Measurements from ENCODE around the gene NELL2.

Gene NELL2

GRCh38 chr12:44532940-44533339 is 343.2 kb downstream of the NELL2 start:
- no peak for DNase-seq (ENCODE audit: low spot score)

DNA sequence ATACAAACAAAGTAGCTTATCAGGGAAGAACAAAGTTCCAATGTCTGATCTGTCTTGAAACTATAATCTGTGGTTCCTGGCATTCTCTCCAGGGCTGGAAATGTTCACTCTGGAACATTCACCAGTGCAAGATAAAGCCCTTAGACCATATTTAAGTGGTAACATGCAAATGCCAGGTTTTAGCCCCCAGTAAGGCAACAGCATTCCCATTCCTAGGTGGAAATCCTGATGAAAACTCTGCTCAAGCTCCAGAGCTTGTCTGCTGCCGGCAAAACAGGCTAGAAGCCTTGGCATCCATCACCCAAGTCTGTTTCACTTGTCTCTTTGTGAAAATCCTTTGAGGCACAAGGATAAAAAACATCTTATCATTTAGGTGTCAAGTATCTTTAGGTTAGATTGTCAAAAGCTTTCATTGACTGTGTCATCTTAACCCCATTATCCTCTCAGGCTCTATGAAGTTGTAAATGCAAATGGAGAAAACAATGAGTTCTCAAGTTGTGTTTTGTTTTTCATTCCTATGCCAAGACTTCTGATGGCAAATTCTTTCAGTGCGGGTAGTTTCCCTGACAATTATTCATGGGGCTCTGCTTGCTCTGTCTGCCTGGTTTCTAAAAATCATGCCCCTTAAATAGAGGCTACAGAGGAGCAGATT is 344.7 kb downstream of the NELL2 start:
- DNase-seq (ENCODE audit: low spot score): no peak

GRCh38 chr12:44526655-44527182 is 349.4 kb downstream of the NELL2 start:
- no peak for DNase-seq (ENCODE audit: low spot score)

DNA sequence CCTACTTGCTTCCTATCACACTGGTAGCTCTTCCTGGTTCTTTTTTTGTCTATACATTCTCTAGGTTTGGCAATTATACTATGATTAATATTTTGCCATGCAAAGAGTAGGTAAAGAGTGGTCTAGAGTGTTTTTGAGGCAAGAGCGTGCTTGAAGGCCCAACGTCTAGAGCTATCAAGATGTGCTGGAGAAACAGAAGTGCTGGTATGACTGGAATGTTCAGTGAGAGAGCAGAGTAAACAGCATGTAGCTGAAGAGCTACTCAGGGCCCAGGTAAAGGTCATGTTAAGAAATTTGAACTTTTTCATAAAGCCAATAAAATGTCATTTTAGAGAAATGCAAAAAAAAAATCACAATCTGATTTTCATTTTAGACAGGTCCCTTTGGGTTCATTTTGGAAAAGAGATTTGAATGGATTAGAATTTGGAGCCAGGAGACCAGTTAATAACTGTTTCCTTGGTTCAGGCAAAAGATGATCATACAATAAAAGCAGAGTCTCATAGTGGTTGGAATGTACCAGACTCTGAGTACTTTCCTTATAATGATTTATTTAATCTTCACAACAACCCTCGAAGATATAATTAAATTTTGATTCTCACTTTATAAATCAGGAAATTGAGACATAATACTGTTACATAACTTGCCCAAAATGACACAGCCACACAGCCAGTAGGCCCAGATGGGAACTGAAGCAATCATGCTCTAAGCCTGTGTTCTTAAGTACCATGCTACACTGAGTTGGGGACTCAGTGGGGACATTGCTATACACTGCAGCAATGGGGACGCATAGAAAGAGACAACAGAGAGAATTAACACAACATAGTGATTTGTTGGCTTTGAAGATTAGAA is 350.1 kb downstream of the NELL2 start:
- no peak for DNase-seq (ENCODE audit: low spot score)

DNA sequence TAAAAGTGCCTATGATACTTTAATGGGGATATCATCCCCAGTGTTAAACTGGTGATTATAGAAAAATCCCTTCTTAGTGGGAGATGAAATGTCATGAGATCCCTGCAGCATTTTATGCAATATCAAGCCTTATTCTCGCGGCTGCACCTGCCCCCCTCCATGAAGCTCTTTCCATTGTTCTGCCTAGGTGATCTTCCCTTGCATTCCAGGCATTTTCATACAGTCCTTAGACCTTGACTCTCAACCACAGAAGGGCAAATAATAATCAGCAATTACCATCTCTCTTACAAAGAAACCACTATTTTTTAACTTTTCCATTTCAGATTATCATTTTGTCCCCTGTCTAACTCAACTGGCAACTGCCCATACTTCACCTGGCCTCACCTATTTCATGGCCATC is 352.3 kb downstream of the NELL2 start:
- no peak for DNase-seq (ENCODE audit: low spot score)

DNA sequence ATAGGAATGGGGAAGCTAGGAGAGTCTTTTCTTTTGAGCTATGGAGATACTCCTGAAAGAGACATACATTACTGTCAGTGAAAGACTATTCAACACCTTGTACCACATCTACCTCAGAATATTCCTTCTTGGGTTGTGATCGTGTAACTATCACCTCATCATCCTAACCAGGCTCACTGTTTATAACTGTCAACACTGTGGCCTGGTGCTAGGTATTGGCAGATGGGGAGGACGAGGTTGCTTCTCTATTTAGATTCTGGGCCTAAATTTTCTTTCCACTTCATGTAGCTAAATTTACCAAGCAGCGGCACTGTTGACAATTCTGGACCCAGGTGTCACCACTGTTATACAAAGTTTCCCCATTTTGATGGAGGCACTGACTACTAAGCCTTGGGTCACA is 354.4 kb downstream of the NELL2 start:
- no peak for DNase-seq (ENCODE audit: low spot score)

GRCh38 chr12:44519931-44520330 is 356.2 kb downstream of the NELL2 start:
- no peak for DNase-seq (ENCODE audit: low spot score)

DNA sequence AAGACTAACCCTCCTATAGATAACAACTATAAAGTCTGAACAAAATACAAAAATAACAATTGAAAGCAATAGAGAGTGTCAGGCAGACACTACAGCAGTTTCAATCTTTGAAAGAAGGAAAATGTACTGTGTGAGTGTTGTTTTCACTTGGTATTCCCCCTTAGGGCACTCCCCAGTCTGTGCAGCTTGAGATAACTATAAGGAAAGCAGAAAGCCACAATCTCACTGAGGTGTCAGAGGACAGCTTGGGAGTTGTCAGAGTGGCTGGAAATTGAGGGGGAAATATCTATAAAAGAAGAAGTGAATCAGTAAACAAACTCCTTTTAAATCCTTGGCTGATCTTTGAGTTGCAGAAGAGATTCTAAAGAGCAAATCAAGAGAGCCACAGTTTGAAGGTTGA is 364.8 kb downstream of the NELL2 start:
- DNase-seq (ENCODE audit: low spot score): no peak

DNA sequence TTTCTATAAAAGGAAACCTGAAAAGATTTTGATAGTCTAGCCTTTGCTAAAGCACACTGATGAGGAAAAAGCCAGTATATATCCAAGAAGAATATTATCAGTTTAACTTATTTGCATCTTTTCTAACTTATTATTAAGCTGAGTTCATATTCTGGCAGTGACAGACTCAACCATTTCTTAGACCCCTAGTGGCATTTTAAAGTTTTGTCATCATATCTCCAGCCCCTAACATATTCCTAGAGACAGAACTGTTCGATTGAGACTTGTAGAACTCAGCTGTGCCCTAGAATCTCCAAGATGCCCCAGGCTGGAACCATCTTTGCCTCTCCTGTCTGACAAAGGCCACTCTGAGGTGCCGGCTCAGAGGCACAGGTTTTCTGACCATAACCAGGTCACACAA is 365.6 kb downstream of the NELL2 start:
- DNase-seq (ENCODE audit: low spot score): no peak

GRCh38 chr12:44510076-44510475 is 366.0 kb downstream of the NELL2 start:
- DNase-seq (ENCODE audit: low spot score): no peak

DNA sequence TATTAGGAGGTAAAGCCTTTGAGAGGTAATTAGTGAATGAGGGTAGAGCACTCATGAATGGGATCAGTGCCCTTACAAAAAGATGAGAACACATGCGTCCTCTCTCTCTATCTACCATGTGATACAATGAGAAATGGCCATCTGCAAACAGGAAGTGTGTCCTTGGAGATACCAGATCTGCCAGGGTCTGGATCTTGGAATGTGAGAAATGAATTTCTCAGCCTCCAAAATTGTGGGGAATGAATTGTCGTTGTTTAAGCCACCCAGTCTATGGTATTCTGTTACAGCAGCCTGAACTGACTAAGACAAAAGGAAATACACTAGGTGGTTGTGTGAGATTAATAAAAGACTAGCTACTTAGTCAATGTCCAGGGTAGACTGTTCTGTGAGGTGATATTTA is 366.6 kb downstream of the NELL2 start:
- DNase-seq (ENCODE audit: low spot score): no peak

DNA sequence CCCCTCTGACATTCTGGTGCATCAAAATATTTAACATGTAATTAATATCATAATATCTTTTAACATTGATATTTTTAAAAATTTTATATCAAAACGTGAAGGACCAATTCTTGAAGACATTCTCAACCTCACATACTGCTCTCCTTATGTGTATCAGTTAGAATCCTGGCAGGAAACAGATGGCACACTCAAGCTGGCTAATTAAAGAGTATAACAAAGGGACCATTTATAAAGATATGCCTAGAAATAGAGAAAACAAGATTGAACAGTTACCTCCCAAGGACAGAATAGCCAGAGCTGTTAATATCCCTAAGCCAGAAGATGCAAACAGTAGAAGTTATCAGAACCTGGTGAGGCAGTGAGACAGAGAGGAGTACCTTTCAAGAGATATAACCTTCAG is 368.7 kb downstream of the NELL2 start:
- no peak for DNase-seq (ENCODE audit: low spot score)

- DNase-seq (ENCODE audit: low spot score): no peak
Observed at GRCh38 chr12:44504799-44505198, 371.3 kb downstream of the NELL2 start.

DNA sequence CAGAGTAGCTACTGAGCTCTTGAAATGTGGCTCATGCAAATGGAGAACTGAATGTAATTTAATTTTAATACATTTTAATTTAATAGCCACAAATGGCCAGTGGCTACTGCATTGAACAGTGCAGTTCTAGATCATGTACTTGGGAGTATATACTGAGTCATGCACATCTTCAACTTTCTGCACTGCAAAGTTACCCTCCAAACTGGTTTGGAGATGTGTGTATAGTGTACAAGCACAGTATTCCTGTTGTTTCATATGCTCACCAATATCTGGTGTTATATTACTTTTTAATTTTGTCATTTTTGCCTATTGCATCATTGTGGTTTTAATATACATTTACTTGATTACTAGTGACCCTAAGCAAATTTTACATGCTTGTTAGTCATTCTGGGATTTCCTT is 372.8 kb downstream of the NELL2 start:
- DNase-seq (ENCODE audit: low spot score): no peak

DNA sequence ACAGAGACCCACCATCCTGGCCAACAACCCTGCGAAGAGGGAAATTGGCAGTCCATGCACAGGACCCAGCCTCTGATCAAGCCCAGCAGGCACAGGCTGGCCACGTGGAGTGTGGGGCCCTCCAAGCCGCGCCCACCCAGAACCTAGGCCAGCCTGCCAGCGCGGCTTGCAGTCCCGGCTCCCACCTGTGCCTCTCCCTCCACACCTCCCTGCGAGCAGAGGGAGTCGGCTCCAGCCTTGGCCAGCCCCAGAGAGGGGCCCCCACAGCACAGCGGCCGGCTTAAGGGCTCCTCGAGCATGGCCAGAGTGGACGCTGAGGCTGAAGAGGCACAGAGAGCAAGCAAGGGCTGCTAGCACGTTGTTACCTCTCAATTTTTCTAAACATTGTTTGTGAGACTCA is 373.4 kb downstream of the NELL2 start:
- DNase-seq (ENCODE audit: low spot score): no peak

- no peak for DNase-seq (ENCODE audit: low spot score)
Observed at GRCh38 chr12:44500423-44500822, 375.7 kb downstream of the NELL2 start.

DNA sequence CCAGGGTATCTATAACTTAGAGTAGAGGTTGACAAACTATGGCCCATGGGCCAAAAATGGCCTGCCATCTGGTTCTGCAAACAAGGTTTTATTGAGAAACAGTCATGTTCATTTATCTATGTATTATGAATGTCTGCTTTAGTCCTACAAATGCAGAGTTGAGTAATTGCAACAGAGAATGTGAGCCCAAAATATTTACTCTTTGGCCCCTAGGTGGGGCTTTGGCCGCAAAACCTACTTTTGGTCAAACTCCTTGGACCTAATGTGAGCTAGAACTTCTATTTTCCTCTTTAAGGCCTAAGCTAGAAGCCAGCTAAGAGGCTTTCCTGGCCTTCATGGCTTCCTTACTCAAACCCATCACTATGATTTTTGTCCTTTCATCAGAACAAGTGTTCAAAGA is 379.1 kb downstream of the NELL2 start:
- DNase-seq (ENCODE audit: low spot score): no peak

- DNase-seq (ENCODE audit: low spot score): no peak
Observed at GRCh38 chr12:44490181-44490580, 385.9 kb downstream of the NELL2 start.

GRCh38 chr12:44488180-44488579 is 387.9 kb downstream of the NELL2 start:
- no peak for DNase-seq (ENCODE audit: low spot score)

GRCh38 chr12:44484862-44485261 is 391.3 kb downstream of the NELL2 start:
- no peak for DNase-seq (ENCODE audit: low spot score)

DNA sequence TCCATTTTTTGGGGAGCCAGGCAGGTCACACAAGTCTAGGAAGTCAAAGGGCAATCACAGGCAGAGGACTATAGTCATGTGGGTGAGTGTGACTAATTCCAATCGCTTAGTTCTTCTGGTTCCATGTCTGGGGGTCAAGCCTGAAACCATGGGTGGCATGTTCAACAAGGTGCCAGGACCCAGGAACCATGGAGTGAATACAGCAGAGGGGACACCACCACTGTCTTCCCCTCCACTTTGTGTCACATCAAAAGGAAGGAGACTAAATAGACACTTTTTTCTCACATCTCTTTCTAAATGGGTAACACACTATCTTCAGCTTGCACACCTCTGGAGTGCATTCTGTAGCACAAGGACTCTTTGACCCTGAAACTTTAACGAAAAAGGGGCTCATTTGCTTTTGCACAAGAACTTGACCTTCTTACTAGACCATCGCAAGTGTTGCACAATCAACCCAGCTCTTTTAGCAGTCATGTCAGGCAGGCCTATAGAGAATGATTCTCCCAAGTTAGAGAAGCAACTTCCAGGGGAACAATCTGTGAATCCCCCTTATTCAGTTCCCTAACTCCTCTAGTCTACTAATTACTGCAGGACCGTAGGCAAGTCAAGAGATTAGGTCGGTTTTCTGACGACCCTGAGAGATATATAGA is 398.7 kb downstream of the NELL2 start:
- DNase-seq (ENCODE audit: low spot score): no peak

GRCh38 chr12:44476683-44477082 is 399.4 kb downstream of the NELL2 start:
- no peak for DNase-seq (ENCODE audit: low spot score)

DNA sequence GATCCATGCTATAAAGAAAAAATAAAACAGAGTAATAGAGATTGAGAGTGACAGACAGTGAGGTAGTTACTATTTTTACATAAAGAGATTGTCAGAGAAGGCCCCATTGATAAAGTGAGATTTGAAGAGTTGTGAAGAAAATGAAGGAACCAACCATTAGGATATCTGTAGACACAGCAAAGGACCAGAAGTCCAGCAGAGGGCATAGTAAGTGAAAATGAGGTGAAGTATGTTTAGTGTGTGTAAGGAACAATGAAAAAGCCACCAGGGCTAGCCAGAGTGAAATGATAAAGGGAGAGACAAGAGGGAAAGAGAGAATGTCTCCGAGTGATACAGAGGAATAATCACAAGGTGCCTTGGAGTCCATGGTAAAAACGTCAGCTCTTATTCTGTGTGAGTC is 411.0 kb downstream of the NELL2 start:
- peak; percentile 31 for DNase-seq (ENCODE audit: low spot score)
